Activated effector memory CD4-positive, alpha-beta T cell treated with Interleukin-2 at 50 U/mL for 16 hours (primary cell): ENCODE data around the gene PCID2.

Experiments used
- DNase-seq: peaks from one replicate; pipeline ENCODE4 v3.0.0-alpha.2; 2020

The PCID2 gene

GRCh38 chr13:113148407-113148806 is 60.1 kb downstream of the PCID2 start:
- DNase-seq = no peak

- no peak for DNase-seq
Measured at GRCh38 chr13:113147206-113147605, 61.3 kb downstream of the PCID2 start.

GRCh38 chr13:113146750-113147149 is 61.7 kb downstream of the PCID2 start:
- DNase-seq = no peak

- no peak for DNase-seq
Measured at GRCh38 chr13:113145911-113146598, 62.4 kb downstream of the PCID2 start.

- no peak for DNase-seq
Measured at GRCh38 chr13:113145496-113145895, 63.0 kb downstream of the PCID2 start.

- DNase-seq = no peak
Measured at GRCh38 chr13:113144255-113144629, 64.2 kb downstream of the PCID2 start.

- DNase-seq = no peak
Measured at GRCh38 chr13:113143466-113144254, 64.8 kb downstream of the PCID2 start.

GRCh38 chr13:113142876-113143275 is 65.6 kb downstream of the PCID2 start:
- DNase-seq = no peak

GRCh38 chr13:113141601-113141970 is 66.9 kb downstream of the PCID2 start:
- DNase-seq = no peak

GRCh38 chr13:113140677-113141600 is 67.5 kb downstream of the PCID2 start:
- DNase-seq = no peak

- no peak for DNase-seq
Measured at GRCh38 chr13:113139577-113139976, 68.9 kb downstream of the PCID2 start.

GRCh38 chr13:113138792-113139551 is 69.5 kb downstream of the PCID2 start:
- DNase-seq = no peak

GRCh38 chr13:113137691-113138298 is 70.7 kb downstream of the PCID2 start:
- DNase-seq = no peak

GRCh38 chr13:113135281-113135760 is 73.1 kb downstream of the PCID2 start:
- DNase-seq = no peak

GRCh38 chr13:113129921-113130750 is 78.3 kb downstream of the PCID2 start:
- DNase-seq = no peak

- DNase-seq = no peak
Measured at GRCh38 chr13:113129480-113129879, 79.0 kb downstream of the PCID2 start.
